GM19452 (cell line): ENCODE measurements around the gene RREB1.

Experiments
- ATAC-seq: cut with Tn5 transposase; IDR thresholded peaks from one replicate; pipeline ENCODE4 v1.9.1; 2021; ENCODE audit not compliant: unreplicated experiment

The RREB1 gene

GRCh38 chr6:7107578-7108195 lies at the start of gene RREB1:
RREB1 (plus strand) TSS chr6:7107961; CDS start chr6:7181912, 73,951 bp downstream.
- peak; percentile 68 for ATAC-seq

DNA sequence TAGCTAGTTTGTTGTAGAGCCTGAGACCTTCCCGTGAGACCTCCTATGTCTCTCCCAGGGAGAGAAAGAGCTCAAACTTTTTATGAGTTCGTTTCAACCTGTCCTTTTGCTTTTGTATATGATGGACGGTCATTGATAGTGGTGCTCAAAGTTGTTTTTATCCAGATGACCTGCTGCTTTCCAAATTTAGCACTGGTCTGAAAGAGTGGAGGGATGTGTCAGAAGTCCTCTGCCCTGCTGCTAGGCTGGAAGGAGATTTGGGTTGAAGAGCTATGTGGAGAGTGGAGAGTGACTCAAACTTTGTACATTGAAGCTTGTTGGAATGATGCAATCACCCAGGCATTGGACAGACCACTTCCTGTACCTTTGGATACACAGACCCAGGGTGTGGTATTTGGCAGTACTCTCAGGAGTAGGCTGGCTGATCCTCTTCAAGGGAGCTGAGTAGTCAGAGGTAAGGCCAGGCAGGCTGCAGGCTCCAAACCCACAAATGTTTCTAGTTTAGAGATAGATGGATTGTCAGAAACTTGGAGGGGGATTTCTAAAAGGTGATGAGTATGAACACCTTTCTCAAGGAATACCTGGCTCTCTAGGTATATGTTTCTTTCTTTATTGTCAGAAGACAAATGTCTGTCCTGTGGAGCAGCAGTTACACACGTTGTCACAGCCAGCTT lies 49.4 kb upstream of the RREB1 start:
- ATAC-seq = no peak

DNA sequence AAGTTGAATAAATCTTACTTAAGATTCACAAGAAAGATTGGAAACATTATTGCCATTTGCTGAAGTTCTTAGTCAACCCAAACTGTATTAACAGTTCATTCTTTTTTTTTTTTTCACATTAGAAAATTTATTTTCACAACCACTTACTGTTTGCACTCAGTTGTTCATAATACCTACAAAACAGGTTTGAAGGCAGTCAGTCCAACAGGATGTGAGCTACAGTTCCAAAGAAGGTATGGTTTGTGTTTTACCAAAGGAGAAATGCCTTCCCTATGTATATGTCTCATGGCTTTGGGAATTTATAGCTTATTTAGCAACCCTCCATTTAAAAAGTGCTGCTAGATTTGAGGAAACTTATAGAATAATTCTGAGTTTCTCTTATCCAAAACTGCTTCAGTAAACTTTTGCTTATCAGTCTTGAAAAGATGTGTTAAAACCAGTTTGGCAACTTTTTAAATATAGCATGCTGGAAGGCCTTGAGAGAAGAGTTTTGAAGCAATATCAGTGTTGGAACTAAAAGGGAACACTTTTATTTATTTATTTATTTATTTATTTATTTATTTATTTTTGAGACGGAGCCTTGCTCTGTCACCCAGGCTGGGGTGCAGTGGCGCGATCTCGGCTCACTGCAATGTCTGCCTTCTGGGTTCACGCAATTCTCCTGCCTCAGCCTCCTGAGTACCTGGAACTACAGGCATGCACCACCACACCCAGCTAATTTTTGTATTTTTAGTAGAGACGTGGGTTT lies 46.8 kb upstream of the RREB1 start:
- no peak for ATAC-seq

GRCh38 chr6:7062451-7063162 lies 45.2 kb upstream of the RREB1 start:
- no peak for ATAC-seq

GRCh38 chr6:7067305-7067704 lies 40.5 kb upstream of the RREB1 start:
- ATAC-seq = no peak

GRCh38 chr6:7071405-7071804 lies 36.4 kb upstream of the RREB1 start:
- no peak for ATAC-seq

DNA sequence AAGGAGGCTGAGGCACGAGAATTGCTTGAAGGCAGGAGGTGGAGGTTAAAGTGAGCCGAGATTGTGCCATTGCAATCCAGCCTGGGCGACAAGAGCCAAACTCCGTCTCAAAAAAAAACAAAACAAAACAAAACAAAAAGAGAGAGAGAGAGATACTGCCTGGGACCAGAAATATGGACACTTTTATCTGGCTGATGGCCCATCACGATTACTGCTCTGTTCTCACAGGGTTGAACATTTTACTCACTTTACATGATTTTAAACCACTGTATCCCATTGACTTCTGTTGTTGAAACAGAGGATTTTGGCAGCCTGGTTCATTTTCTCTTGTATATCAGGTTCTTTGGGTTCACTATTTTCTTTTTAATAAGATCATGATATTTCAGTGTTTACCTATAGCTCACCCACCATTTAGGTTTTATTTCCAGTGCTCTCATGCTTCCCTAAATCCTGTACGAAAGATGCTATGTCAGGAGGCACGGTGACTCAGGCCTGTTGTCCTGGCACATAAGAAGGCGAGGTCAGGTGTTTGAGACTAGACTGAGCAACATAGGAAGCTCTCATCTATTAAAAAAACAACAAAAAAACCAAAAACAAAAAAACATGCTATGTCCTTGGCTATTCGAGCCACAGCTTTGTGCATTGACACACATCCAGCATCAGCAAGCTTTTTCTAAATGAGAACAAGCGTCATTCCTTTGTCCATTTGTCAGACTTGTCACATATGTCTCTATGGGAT lies 34.5 kb upstream of the RREB1 start:
- peak; percentile 27 for ATAC-seq

DNA sequence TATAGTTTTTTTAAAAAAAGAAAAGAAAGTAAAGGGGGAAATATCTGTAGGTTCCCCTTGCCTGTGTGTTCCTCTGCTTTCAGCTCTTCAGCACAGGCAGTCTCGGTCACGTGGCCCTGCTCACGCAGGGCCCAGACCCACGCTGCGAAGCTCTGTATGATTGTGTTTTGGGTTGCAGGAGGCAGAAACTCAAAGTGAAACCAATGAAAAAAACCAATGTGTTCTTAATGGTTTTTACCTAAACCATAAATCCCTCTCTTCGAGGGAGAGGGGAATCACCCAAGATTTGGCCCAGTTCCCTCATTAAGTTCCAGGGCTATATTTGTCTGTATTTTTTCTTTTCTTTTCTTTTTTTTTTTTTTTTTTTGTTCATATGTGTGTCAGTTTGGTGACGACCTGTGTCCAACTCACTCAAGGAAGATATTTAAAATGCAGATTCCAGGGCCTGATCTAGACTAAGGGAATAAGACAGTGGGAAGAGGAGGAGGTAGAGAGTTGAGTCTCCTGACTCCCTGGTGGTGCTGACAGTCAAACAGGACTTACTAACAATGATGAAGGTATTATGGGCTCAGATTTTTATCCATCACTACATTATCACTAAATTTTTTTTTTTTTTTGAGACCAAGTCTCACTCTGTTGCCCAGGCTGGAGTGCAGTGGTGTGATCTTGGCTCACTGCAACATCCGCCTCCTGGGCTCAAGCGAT lies 33.8 kb upstream of the RREB1 start:
- ATAC-seq = peak; percentile 99

DNA sequence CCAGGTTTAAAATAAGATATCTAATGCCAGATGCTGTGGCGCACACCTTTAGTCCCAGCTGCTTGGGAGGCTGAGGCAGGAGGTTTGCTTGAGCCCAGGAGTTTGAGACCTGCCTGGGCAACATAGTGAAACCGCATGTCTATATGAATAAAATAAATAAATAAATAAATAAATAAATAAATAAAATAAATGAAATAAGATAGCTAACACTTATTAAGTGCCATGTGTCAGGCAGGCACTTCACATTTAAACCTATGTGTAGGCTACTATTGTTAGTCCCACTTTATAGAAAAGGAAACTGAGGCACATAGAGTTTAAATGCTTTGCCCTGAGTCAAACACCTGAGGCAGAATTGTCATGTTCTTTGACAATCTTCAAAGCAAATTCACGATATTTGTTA lies 32.9 kb upstream of the RREB1 start:
- no peak for ATAC-seq

GRCh38 chr6:7075341-7076000 lies 32.3 kb upstream of the RREB1 start:
- no peak for ATAC-seq

DNA sequence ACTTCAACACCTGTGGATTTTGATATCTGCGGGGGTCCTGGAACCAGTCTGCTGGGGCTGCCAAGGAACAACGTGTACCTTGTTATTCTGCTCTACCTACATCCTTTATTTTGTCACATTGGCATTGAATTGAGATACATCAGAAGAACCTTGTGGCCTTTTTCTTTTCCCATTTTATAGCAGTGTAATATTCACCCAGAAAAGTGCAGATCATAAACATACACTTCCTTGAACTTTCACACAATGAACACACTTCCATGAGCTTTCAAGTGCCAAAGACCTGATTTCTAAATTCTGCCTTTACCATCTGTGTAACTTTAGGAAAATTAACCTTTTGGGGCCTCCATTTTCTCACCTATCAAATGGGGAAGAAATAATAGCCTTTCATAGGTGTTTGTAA lies 29.9 kb upstream of the RREB1 start:
- no peak for ATAC-seq

DNA sequence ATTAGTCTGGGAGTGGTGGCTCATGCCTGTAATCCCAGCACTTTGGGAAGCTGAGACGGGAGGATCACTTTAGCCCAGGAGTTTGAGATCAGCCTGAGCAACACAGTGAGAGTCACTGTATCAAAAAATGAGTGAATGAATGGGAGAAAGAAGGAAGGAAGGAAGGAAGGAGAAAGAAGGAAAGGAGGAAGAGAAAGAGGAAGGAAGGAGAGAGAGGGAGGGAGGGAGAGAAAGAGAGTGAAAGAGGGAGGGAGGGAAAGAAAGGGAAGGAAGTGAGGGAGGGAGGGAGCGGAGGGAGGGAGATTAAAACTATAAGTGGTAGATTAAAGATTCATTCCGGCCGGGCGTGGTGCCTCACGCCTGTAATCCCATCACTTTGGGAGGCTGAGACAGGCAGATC lies 28.9 kb upstream of the RREB1 start:
- no peak for ATAC-seq

GRCh38 chr6:7080311-7080710 lies 27.4 kb upstream of the RREB1 start:
- ATAC-seq = no peak

DNA sequence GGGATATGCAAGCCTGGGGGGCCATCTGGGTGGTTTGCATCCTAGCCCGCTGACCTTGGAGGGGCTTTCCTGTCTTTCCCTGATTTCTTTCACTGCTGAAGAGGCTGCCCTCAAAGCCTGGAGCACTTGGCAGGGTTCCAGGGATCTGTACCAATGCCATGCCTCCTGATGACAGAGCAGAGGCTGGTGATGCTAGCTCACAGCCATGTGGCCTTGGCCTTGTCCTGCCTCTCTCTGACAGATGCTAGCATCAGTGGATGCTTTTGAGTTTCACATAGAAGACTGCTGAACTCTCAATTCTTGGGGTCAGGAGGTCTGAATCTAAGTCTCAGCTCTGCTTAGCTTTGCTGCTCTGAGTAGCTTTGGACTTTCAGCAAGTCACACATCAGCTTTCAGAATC lies 21.9 kb upstream of the RREB1 start:
- peak; percentile 33 for ATAC-seq

GRCh38 chr6:7086488-7086887 lies 21.3 kb upstream of the RREB1 start:
- ATAC-seq = peak; percentile 50

GRCh38 chr6:7087066-7087465 lies 20.7 kb upstream of the RREB1 start:
- no peak for ATAC-seq

DNA sequence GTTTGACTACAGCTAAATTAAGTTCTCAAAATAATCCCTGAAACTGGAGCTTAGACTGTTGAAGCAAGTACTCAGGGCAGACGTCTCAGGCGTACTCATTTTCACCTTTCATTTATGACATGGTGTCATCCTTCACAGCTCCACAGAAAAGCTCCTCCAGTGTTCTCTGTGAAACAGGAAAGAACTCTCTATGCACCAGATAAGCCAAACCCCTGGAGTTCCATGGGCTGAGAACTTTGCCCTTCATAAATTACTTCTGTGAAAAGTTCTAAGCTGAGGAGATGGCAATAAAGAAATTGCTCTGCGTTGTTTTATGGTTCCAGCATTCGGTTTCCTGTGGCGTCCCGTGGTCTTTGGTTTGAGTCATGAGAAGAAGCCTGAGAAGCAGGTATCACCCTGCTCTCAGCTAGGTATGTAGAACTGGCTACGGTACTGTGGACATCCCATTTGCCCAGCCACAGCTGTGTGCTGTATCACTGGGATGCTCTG lies 20.2 kb upstream of the RREB1 start:
- ATAC-seq = peak; percentile 60

- ATAC-seq = no peak
Observed at GRCh38 chr6:7088076-7088742, 19.6 kb upstream of the RREB1 start.

DNA sequence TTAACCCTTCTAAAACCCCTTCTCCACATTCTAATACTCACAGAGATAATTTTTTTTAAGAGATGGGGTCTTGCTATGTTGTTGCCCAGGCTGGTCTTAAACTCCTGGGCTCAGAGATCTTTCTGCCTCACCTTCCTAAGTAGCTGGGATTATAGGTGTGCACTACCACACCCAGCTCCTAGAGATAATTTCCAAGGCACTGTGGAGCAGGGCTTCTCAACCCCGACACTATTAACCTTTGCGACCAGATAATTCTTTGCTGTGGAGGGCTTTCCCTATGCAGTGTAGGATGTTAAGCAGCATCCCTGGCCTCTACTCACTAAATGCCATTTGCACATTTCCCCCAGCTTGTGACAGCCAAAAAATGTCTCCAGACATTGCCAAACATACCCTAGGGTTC lies 8.8 kb upstream of the RREB1 start:
- no peak for ATAC-seq
